HG03139 (cell line): ENCODE results near the gene SNAI3.
"Not testable (repeated sequence)": the region's sequence is repeated elsewhere in the genome, so short reads cannot be mapped to it uniquely, and the experiment has no call there.

Experiments used
- ATAC-seq: cut with Tn5 transposase; IDR thresholded peaks from one replicate; pipeline ENCODE4 v1.9.1; 2021; ENCODE audit not compliant: unreplicated experiment

Gene SNAI3

DNA sequence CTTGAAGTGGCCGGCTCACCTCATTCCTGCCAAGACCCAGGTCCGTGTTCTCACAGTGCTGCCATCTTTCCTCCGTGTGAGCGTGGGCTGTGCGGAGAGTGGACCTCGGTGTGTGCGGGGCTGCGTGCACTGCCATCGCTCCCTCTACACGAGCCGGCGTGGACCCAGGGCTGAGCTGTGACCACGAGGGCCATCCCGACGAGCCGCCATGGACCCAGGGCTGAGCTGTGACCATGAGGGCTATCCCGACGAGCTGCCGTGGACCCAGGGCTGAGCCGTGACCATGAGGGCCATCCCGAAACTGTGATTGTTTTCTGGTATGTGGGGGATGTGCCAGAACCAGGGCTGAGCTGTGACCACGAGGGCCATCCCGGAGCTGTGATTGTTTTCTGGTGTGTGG, 14.5 kb downstream of the SNAI3 start:
- no peak for ATAC-seq

DNA sequence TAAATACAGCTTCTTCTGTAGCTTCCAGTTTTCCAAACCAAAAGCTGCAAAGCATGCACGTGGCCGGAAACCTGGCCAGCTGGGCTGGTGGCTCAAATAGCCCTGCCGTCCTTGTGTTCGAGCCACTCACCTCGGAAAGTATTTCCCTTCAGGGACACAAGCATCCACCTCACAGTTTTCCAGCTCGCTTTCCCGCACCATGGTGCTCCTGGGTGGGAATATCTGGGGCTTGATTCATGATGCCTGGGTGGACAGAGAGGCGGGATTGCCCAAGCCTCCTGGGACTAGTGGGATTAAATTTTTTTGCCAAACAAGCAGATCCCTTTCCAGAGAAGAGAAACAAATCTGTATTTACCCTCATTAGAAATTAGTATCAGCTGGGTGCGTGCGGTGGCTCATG, 16.3 kb downstream of the SNAI3 start:
- no peak for ATAC-seq

- ATAC-seq: not testable (repeated sequence)
Measured at GRCh38 chr16:88669493-88669892, 16.8 kb downstream of the SNAI3 start.

GRCh38 chr16:88667461-88667860, 18.8 kb downstream of the SNAI3 start:
- no peak for ATAC-seq

- no peak for ATAC-seq
Measured at GRCh38 chr16:88665570-88665969, 20.7 kb downstream of the SNAI3 start.

- ATAC-seq: no peak
Measured at GRCh38 chr16:88665148-88665547, 21.2 kb downstream of the SNAI3 start.

DNA sequence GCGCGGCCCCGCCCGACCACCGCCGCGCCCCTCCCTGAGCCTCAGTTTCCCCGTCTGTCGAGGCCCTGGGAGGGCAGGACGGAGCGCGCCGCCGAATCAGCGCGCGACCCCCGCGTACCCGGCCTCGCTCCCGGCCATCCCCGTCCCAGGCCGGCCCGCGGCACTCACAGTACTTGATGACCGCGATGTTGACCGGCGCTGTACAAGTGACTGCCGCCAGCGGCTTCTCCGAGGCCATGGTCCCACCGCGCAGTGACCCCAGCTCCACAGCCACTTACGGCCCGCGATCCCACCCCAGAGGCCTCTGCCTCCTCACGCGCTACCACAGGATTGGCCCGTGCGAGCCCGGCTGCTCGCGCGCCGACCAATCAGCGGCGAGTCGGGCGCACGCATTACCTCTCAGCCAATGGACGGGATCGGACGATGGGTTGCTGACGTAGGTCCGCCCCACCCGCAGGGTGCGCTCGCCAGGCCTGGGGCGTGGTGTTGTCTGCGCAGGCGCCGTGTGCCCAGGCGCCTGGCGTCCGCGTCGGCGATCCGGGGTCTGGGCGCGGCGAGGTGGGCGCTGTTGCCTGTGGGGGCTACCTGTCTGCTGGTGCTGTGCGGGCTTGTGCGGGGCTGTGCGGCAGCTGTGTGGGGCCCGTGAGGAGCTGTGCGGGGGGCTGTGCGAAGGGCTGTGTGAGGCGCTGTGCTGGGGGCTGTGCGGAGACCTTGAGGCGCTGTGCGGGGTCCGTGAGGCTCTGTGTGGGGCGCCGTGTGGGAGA, 23.3 kb downstream of the SNAI3 start, which contains the start of gene MVD:
Gene MVD, minus strand, starts transcription at position 249 of the 764 bp plus-strand sequence. Its CDS starts 11 bp downstream, at position 238.
- ATAC-seq: peak; percentile 92

- no peak for ATAC-seq
Measured at GRCh38 chr16:88662222-88662842, 24.0 kb downstream of the SNAI3 start.

- no peak for ATAC-seq
Measured at GRCh38 chr16:88661468-88661867, 24.8 kb downstream of the SNAI3 start.

GRCh38 chr16:88659160-88659559, 27.1 kb downstream of the SNAI3 start:
- ATAC-seq: no peak

DNA sequence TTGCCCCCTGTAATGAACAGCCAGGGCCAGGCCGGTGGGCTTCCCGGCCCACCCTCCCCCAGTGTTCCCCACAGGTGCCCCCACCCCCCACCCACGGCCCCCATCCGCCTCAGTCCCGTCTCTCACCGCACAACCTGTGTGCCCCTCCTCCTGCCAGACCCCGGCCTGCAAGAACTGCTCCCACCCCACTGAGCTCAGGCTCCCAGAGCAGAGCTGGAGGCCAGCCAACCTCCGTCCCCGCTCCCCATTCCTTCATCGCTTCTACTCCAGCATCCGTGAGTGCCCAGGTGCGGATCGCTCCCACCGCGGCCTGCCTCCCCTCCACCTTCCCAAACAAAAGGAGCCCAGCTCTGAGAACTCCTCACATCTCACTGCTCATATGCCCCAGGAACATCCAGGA, 27.6 kb downstream of the SNAI3 start:
- ATAC-seq: no peak

DNA sequence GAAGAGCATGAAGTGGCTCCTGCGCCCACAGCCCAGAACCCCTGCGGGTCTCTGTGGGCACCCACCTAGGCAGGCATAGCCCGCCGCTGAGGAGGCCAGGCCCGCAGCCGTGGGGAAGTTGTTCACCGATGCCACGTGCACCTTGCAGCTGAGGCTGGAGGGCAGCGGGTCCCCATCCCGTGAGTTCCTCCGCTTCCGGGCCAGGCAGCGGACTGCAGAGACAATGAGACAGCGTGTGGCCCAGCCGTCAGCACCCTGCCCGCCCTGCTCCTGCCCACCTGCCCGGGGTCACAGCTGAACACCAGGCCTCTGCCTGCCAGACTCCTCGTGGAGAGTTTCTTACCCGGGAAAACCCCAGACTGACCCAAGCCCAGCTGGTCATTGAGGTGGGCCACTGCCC, 28.9 kb downstream of the SNAI3 start:
- ATAC-seq: no peak

- no peak for ATAC-seq
Measured at GRCh38 chr16:88656291-88656980, 29.9 kb downstream of the SNAI3 start.

DNA sequence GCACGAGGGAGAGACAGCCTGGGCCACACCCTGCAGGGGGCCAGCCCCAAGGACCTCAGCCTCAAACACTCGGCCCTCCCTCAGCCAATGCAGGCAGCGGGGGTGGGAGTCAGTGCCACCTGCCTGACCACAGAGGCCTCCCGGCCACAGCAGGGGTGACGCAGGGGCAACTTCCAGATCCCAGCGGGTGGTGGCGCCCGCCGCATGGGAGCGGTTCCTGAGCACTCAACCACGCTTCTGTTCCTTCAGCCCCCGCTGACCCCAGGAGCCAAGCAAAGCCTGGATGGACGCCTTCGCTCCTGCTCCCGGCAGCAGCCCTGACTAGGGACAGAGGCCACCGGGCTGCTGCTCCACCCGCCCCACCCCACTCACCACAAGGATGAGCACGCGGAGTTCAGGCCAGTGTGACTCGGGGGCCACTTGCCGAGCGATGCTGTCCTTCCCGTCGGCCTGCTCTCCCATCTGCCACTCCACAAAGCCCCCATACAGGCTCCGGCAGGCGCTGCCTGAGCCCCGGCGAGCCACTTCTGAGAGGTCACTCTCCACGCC, 30.5 kb downstream of the SNAI3 start:
- no peak for ATAC-seq

DNA sequence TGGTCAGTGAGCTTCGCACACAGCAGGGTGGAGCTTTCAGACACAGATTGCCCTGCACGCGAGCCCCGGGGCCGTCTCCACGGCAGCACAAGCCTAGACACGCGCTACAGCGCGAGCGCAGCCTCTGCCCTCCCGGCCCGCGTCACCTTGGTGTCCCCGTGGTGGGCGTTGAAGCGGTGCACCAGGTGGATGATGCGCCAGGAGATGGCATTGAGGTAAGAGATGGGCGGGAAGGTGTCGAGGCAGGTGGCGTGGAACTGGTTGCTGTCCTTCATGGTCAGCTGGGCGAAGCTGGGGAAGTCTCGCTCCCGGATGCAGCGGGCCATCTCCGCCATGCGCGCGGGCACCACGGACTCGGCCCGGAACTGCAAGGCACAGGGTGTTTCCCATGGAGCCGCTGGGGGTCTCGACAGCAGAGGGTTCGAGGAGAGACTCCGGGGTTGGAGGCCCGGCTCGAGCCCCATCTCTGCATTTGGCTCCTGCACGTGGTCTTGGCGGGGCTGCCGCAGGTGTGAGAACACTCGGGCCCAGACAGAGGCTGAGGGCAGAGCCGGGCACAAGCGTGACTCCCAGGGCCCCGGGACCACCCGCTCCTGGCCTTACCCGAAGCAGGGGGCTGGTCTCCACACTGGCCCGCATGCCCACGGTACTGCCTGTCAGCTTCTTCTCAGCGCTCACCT, 31.1 kb downstream of the SNAI3 start:
- ATAC-seq: no peak

DNA sequence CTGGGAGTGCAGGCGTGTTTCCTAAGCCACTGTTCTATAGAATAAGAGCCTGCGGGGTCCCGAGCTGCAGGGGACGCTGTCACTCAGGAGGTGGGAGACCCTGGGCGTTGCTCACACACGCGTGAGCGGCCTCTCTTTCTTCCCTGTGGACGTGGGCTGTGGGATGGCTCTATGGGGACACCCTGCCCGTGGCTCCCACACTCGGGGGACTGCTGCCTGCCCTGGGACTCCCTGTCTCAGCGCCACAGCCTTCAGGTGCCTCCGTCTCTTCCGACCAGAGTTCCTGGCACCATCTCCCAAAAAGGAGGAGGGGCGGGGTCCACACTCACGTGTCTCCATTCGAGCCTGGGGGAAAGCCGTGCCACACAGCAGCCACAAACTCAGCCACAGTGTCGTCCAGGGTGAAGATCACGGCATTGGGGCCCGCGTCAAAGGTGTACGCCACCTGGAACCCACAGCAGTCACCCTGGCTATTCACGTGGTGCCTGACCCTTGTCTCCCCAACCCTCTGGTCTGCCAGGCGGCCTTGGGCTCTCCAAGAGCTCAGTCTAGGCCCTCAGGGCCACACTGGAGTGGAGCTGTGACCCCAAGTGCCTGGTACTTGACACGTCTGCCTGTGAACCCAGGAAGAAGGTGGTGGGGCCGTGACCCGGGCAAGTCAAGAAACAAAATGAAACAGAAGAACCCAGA, 31.8 kb downstream of the SNAI3 start:
- no peak for ATAC-seq

- no peak for ATAC-seq
Measured at GRCh38 chr16:88653596-88654362, 32.5 kb downstream of the SNAI3 start.

GRCh38 chr16:88653101-88653500, 33.2 kb downstream of the SNAI3 start:
- ATAC-seq: no peak

DNA sequence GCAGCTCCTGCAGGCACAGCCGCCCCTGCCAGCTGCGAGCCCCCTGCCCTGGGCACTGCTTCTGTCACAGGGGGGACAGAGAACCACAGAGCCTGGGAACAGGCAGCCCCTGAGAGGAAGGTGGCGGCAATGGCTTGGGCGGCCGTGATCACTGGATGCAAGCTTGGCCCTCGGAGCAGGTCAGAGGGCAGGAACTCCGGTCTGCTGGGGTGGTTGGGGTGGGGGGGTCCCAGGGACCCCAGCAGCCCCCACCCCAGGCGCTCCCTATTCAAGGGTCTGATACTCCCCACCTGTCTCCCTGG, 33.6 kb downstream of the SNAI3 start:
- ATAC-seq: no peak
